NCI-H1694 (cell line): Measurements from ENCODE around the gene DPF1.
A peak's percentile ranks its signal among the peaks of the same experiment; 100 is the strongest.
"Not testable (repeated sequence)": the region's sequence is repeated elsewhere in the genome, so short reads cannot be mapped to it uniquely, and the experiment has no call there.

ENCODE experiments used
- DNase-seq: peaks from one replicate; lab custom pipeline; 2025; lab: John Stamatoyannopoulos, UW

DPF1 gene

GRCh38 chr19:38250821-38251563 lies 27.0 kb upstream of the DPF1 start:
- peak; percentile 89 for DNase-seq

- no peak for DNase-seq
Observed at GRCh38 chr19:38250428-38250820, 26.4 kb upstream of the DPF1 start.

GRCh38 chr19:38248421-38248820 lies 24.4 kb upstream of the DPF1 start:
- no peak for DNase-seq

GRCh38 chr19:38247734-38248268 lies 23.8 kb upstream of the DPF1 start:
- DNase-seq: no peak

GRCh38 chr19:38247126-38247525 lies 23.1 kb upstream of the DPF1 start:
- no peak for DNase-seq

- no peak for DNase-seq
Observed at GRCh38 chr19:38245826-38246498, 21.9 kb upstream of the DPF1 start.

GRCh38 chr19:38243279-38243673 lies 19.3 kb upstream of the DPF1 start:
- no peak for DNase-seq

GRCh38 chr19:38239816-38240215 lies 15.8 kb upstream of the DPF1 start:
- DNase-seq: no peak

GRCh38 chr19:38234615-38235014 lies 10.6 kb upstream of the DPF1 start:
- no peak for DNase-seq

GRCh38 chr19:38233740-38234251 lies 9.8 kb upstream of the DPF1 start:
- DNase-seq: peak; percentile 80

- no peak for DNase-seq
Observed at GRCh38 chr19:38231918-38232317, 7.9 kb upstream of the DPF1 start.

GRCh38 chr19:38230506-38231133 lies 6.6 kb upstream of the DPF1 start:
- DNase-seq: not testable (repeated sequence)

GRCh38 chr19:38229585-38230073 lies 5.6 kb upstream of the DPF1 start:
- peak; percentile 91 for DNase-seq

GRCh38 chr19:38228491-38229439 lies 4.7 kb upstream of the DPF1 start:
- DNase-seq: peak; percentile 15

- DNase-seq: no peak
Observed at GRCh38 chr19:38228005-38228377, 4.0 kb upstream of the DPF1 start.

GRCh38 chr19:38227287-38228004 lies 3.4 kb upstream of the DPF1 start:
- no peak for DNase-seq

GRCh38 chr19:38224863-38225218 lies 819 bp upstream of the DPF1 start:
- not testable (repeated sequence) for DNase-seq

- no peak for DNase-seq
Observed at GRCh38 chr19:38223617-38224013, 407 bp downstream of the DPF1 start.

GRCh38 chr19:38223119-38223523 lies 901 bp downstream of the DPF1 start:
- no peak for DNase-seq

- DNase-seq: no peak
Observed at GRCh38 chr19:38221919-38222830, 1.8 kb downstream of the DPF1 start.
